ENCODE measurements around the gene USP34.
"Not testable (repeated sequence)": the region's sequence is repeated elsewhere in the genome, so short reads cannot be mapped to it uniquely, and the experiment has no call there.

USP34 gene, protein sequence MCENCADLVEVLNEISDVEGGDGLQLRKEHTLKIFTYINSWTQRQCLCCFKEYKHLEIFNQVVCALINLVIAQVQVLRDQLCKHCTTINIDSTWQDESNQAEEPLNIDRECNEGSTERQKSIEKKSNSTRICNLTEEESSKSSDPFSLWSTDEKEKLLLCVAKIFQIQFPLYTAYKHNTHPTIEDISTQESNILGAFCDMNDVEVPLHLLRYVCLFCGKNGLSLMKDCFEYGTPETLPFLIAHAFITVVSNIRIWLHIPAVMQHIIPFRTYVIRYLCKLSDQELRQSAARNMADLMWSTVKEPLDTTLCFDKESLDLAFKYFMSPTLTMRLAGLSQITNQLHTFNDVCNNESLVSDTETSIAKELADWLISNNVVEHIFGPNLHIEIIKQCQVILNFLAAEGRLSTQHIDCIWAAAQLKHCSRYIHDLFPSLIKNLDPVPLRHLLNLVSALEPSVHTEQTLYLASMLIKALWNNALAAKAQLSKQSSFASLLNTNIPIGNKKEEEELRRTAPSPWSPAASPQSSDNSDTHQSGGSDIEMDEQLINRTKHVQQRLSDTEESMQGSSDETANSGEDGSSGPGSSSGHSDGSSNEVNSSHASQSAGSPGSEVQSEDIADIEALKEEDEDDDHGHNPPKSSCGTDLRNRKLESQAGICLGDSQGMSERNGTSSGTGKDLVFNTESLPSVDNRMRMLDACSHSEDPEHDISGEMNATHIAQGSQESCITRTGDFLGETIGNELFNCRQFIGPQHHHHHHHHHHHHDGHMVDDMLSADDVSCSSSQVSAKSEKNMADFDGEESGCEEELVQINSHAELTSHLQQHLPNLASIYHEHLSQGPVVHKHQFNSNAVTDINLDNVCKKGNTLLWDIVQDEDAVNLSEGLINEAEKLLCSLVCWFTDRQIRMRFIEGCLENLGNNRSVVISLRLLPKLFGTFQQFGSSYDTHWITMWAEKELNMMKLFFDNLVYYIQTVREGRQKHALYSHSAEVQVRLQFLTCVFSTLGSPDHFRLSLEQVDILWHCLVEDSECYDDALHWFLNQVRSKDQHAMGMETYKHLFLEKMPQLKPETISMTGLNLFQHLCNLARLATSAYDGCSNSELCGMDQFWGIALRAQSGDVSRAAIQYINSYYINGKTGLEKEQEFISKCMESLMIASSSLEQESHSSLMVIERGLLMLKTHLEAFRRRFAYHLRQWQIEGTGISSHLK (N-terminal part only)

DNA sequence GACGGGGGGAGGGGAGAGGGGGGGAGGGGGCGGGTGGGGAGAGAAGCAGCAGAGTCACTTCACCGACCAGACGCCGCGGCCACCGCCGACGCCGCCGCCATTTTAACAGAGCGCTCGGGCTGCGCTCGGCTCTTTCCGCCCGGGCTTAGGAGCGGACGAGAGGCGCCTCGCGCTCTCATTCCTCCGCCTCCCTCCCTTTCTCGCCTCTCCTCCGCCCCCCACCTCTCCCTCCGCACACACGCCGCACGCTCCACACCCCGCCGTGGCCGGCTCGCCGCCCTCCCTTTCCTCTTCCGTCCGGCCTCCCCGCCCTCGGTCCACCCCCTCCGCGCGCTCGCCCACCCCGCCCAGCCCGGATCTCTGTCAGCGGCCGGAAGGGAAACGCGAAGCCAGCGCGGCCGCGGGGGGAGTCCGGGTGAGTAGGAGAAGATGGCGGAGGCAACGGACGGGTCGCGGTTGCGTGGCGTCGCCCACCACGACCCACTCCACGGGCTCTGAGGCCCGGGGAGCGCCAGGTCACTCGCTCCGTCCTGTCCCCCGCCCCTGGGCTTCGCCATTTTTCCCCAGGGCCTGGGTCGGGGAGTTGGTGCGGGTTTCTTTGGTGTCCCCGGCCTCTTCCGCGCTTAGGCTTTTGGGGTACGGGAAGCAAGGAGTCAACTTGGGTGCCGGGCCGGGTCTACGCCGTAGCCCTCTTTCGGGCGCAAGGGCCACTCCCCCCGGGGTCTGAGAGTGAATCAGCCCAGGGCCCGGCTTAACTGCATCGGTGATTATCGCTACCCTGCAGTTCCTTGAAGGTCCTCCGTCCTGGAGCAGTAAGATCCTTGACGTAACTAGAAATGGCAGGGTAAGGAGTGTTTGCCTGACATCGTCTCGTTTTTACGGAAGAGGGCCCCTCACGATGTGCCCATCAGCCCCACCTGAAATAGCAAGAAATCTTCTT is at the start of gene USP34:
Gene USP34 (minus strand): TSS at position 123 of the 940 bp plus-strand sequence. CDS start 395 bp downstream, outside the sequence.
- peak; percentile 85 for DNase-seq (ENCODE audit: low spot score)

DNA sequence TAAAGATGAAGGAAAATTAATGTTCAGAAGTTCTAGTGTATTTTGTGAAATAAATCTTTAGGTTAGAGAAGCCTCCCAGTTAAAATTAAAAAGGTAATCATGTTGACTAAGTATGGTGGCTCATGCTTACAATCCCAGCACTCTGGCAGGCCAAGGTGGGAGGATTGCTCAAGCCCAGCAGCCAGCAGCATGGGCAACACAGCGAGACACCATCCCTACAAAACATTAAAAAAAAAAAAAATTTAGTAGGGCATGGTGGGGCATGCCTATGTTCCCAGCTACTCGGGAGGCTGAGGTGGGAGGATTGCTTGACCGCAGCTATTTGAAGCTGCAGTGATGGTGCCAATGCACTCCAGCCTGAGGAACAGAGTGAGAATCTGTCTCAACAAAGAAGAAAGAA is 49.4 kb upstream of the USP34 start:
- DNase-seq (ENCODE audit: low spot score) = no peak

DNA sequence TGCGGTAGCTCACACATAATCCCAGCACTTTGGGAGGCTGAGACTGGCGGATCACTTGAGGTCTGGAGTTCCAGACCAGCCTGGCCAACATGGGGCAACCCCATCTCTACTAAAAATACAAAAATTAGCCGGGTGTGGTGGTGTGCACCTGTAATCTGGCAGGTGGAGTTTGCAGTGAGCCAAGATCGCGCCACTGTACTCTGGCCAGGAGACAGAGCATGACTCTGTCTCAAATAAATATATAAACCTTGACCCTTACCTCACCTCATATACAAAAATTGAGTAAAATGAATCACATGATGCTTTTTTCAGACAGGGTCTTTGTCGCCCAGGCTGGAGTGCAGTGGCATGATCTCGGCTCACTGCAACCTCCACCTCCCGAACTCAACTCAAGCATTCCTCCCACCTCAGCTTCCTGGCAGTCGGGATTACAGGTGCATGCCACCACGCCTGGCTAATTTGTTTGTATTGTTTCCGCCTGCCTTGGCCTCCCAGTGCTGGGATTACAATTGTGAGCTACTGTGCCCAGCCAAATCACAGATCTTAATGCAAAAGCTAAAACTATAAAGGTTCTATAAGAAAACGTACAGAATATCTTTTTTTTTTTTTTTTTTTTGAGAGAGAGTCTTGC is 42.0 kb upstream of the USP34 start:
- no peak for DNase-seq (ENCODE audit: low spot score)

DNA sequence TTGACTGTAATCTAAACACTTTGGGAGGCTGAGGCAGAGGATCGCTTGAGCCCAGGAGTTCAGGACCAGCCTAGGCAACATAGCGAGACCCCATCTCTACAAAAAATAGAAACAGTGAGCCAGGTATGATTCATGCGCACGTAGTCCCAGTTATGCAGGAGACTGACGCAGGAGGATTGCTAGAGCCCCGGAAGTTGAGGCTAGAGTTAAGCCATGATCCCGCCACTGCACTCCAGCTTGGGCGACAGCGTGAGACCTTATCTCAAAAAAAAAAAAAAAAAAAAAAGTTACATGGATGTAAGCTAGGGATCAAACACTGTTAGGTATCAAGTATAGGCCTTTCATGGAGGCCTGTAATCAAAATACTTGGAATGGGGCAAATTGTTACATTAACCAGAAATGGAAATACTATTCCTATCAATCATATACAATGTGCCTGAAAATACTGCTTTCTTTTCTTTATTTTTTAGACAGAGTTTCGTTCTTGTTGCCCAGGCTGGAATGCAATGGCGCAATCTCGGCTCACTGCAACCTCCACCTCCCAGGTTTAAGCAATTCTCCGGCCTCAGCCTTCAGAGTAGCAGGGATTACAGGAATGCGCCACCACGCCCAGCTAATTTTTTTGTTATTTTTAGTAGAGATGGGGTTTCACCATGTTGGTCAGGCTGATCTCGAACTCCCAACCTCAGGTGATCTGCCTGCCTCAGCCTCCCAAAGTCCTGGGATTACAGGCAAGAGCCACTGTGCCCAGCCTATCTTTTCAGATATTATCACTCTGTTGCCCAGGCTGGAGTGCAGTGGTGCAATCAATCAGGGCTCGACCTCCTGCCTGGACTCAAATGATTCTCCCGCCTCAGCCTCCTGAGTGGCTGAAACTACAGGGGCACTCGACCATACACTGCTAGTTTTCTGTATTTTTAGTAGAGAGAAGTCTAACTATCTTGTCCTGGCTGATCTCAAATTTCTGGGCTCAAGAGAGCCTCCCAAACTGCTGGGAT is 40.1 kb upstream of the USP34 start:
- DNase-seq (ENCODE audit: low spot score) = peak; percentile 16

DNA sequence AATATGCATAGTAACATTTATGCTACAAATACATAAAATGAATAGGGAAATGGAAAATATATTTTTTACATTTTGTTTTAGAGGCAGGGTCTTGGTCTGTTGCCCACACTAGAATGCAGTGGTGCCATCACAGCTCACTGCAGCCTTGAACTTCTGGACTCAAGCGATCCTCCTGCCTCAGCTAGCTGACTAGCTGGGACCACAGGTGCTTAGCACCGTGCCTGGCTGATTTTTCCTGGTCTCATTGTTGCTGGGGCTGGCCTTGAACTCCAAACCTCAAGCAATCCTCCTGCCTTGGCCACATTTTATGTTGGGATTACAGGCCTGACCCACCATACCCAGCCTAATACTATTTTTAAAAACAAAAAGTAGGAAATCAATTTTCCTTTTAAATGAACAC is 34.1 kb upstream of the USP34 start:
- no peak for DNase-seq (ENCODE audit: low spot score)

DNA sequence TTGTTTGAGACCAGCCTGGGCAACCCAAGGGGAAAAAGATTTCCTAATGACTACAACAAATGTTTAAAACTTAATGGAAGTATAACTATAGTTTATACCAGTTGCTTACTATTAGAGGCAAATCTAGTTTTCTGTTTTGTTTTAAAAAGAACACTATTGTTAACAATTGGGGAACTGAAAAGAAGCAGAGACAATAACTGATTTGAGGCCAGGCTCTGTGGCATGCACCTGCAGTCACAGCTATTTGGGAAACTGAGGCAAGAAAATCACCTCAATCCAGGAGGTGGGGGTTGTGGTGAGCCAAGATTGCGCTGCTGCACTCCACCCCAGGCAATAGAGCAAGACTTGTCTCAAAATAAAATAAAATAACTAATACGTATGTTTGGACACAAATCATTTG is 28.2 kb upstream of the USP34 start:
- DNase-seq (ENCODE audit: low spot score) = no peak

DNA sequence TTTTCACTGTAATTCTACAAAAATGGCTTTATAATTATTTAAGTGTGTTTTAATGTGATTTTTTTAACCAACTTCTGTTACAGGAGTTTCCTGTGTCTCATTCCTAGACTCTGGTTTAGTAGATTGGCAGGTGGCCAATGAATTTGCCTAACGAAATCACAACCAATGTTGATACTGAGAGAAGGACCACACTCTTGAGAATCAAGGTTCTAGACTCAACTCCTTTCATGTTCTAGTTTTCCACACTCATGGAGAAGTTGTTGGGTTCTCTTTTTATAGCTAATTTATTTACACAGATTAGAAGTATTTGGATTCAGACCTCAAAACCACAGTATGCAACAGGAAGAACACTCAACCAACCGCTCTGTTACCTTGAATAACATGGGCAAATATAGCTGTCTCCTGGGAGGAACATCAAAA is 22.6 kb upstream of the USP34 start:
- DNase-seq (ENCODE audit: low spot score) = no peak

DNA sequence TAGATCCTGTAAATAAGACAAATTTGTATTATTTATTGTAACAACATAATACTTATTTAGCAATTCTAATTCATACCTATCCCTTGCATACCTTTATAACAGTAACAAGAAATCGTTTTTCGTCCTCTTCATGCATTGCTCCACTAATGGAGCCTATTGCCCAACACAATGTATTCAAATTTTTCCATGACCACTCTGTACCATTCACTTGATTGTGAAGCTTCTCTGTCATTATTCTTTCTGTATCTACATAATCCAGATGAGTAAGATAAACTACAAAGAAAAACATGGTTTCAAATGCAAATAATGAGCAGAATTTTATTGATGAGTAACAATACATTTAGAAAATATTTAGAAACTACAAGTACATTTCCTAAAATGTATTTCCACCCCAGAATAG is 21.6 kb upstream of the USP34 start:
- DNase-seq (ENCODE audit: low spot score) = no peak

DNA sequence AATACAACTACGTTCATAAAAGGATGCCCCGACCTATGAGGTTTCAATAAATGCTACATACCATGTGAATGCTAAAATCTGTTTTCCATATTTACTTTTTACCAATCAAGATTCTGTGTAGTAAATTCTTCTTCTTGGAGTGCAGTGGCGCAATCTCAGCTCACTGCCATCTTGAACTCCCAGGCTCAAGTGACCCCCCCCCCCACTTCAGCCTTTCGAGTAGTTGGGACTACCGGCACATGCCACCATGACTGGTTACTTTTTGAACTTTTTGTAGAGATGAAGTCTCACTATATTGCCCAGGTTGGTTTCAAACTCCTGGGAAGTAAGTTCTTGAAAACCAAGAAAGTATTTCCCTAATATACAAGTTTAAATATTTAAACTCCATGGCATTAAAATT is 14.4 kb upstream of the USP34 start:
- DNase-seq (ENCODE audit: low spot score) = no peak

DNA sequence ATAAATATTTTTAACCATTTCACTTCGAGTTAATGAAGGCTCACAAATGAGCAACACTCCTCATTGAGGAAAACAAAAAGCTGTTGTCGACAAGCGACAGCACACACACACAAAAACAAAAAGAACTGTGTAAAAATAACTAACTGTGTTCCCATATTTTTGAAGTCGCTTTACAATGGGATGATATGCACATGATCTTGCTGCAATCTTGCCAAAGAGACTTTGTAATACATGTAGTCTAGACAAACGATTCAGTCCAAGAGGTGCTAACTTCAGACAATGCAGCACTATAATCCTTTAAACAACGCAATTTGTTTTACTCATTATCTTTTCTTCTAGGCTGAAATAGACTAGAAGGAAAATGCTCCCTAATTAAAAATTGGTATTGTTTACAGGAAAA is 7.2 kb upstream of the USP34 start:
- DNase-seq (ENCODE audit: low spot score) = no peak

DNA sequence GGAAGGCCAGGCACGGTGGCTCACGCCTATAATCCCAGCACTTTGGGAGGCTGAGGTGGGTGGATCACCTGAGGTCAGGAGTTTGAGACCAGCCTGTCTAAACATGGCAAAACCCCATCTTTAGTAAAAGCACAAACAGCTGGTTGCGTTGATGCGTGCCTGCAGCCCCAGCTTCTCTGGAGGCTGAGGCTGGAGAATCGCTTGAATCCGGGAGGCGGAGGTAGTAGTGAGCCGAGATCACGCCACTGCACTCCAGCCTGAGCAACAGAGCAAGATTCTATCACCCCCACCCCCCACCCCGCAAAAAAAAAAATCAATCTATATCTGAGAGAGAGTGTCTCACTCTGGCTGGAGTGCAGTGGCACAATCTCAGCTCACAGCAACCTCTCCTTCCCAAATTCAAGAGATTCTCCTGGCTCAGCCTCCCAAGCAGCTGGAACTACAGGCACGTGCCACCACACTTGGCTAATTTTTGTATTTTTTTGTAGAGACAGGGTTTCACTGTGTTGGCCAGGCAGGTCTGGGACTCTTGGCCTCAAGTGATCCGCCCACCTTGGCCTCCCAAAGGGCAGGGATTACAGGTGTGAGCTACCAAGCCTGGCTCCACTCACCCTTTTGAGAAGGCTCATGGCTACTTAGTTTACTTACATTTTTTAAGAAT is 6.2 kb upstream of the USP34 start:
- DNase-seq (ENCODE audit: low spot score) = not testable (repeated sequence)

DNA sequence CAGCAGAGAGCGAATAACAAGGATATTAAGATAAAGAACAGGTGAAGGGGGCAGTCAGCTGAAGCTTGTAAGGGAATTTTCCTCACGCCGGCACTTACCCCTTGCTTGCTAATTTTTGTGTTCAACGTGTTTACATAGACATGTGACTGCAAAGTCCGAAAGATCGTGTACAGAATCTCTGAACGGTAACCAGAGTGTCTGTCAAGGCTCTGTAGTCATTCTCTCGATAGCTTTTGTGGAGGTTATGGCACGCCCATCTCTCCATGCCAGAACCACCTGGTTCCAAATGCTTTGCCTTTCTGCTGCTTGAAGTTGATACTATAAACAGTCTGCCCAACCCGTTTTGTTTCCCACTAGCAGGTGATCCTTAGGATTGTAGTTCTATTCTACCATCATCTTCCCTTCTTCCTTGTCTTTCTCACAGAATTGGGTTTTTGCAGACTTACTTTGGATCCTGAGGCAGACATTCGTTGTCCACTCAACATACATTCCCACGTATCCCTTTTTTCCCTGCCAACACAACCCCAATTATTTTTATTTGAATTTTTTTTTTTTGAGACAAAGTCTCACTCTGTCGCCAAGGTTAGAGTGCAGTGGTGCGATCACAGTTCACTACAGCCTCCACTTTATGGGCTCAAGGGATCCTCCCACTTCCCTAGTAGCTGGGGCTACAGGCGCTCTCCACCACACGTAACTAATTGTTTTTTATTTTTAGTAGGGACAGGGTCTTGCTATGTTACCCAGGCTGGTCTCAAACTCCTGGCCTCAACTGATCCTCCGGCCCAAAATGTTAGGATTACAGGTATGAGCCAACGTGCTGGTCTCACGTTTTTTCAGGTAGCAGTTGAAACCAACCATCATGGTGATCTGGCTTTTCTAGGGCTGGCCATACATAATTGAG is 1.3 kb upstream of the USP34 start:
- peak; percentile 22 for DNase-seq (ENCODE audit: low spot score)

DNA sequence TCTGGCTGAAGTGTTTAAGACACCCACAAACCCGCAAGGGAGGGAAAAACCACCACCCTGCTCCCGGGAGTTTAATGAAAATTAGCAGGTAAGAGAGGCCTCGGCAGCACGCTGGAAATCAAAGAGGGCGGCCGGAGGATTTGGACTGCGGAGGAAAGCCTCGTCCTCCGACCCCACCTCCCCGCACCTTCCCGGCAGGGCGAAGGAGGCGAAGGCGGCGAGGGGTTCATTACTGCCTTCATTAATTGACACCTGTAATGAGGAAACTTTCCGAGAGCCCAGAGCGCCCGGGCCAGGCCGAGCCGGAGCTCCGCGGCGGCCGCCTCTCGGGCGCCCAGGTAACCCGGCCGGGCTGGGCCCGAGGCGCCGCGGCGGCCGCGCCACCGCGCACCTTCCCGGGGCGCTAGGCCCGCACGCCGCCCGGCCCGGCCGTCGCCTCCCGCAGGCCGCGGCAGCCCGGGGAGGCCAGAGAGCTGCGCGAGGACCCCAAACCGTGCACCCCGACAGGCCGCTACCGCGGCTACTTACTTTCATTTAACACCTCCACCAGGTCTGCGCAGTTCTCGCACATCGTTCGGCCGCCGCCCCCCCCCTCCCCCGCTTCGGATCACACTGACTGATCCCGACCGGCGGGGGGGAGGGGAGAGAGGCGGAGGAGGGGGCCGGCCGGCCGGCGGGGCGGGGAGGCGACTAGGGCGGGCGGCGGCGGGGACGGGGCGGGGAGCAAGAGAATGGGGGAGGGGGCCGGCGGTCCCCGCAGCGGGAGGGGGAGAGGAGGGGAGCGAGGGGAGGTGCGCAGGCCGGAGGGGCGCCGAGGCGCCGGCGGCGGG is 550 bp downstream of the USP34 start:
- DNase-seq (ENCODE audit: low spot score) = peak; percentile 76

DNA sequence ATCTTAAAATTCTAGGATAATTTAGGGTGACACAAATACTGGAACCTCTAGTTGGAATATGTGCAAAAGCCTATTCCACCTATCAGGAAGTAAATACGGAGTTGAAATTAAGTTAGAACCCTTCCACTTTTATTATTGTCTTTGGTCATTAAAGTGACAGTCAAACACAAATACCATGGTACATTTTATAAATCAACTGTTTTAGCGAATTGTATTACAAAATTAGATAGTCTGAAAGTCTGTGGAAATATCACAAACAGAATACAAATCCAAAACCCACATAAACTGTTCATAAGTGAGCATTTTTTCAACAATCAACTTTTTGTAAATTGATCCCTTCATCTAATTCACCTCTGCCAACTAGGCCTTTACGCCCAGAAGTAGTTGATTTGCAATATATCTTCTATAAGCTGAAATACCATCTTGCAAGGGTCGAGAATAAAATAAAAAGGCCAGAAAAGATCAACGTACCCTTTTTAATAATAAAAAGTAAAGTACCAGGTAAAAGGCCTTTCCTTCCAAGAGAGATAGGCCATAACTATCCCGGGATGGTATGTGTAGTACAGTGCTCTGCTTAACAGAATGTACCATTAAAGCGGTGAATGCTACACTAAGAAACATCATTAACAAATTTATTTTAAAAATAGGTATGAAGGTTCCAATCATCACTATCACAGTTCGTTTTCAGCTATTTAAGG is 1.3 kb downstream of the USP34 start:
- DNase-seq (ENCODE audit: low spot score) = no peak

DNA sequence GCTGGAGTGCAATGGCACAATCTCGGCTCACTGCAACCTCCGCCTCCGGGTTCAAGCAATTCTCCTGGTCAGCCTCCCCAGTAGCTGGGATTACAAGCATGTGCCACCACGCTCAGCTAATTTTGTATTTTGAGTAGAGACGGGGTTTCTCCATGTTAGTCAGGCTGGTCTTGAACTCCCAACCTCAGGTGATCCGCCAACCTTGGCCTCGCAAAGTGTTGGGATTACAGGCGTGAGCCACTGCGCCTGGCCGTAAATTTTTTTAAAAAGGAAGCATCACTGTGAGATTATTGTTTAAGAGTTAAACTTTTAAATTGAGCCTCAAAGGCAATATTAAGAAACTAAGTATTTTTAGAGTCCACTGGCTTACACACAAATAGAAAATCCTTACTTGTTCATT is 2.7 kb downstream of the USP34 start:
- not testable (repeated sequence) for DNase-seq (ENCODE audit: low spot score)

DNA sequence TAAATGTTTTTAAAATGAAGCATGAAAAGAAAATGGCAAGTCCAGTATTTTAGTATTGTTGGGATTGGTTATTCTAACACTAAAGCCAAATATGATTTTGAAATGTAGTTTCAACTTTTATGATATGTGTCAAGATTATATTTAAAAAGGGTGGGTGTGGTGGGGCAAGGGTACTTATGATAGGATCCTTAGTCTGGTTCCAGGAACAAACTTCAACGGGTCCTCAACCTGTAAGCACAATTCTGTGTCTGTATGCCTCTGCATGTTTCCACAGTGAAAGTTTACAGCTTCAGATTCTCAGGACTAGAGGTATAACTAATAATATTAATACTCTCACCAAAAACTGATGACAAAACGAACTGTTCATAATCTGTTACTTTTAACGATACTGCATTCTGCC is 5.8 kb downstream of the USP34 start:
- no peak for DNase-seq (ENCODE audit: low spot score)
